RWPE2 (cell line): ENCODE data around the gene SUPT6H.
A peak's percentile ranks its signal among the peaks of the same experiment; 100 is the strongest.

Source experiments
- ATAC-seq: fragments of 200-7000 bp; cut with Tn5 transposase; 3 replicates; pipeline ENCODE4 v1.9.1; 2021; ENCODE audit warnings: low read depth
- DNase-seq: peaks from one replicate; pipeline ENCODE4 v3.0.0-alpha.2; 2020; ENCODE audit warnings: low spot score
- H3K27ac ChIP-seq: fragments of 450-650 bp; 2 replicates; pipeline ENCODE4 v1.5.1; 2017; ENCODE audit warnings: mild to moderate bottlenecking; ENCODE audit not compliant: poor library complexity, severe bottlenecking
- H3K27me3 ChIP-seq: fragments of 250-450 bp; sonication (Bioruptor Pico); 2 replicates; pipeline ENCODE4 v1.5.1; 2021; ENCODE audit warnings: mild to moderate bottlenecking, moderate library complexity; ENCODE audit not compliant: insufficient read depth, poor library complexity, severe bottlenecking
- H3K36me3 ChIP-seq: fragments of 250-450 bp; sonication (Bioruptor Pico); 2 replicates; pipeline ENCODE4 v1.5.1; 2020; ENCODE audit warnings: low read depth, mild to moderate bottlenecking, moderate library complexity
- H3K4me1 ChIP-seq: fragments of 250-450 bp; sonication (Bioruptor Pico); 2 replicates; pipeline ENCODE4 v1.5.1; 2021; ENCODE audit warnings: mild to moderate bottlenecking, moderate library complexity; ENCODE audit not compliant: insufficient read depth, poor library complexity, severe bottlenecking
- H3K4me3 ChIP-seq: fragments of 250-450 bp; sonication (Bioruptor Pico); 2 replicates; pipeline ENCODE4 v1.5.1; 2021; ENCODE audit warnings: mild to moderate bottlenecking, moderate library complexity; ENCODE audit not compliant: severe bottlenecking
- H3K9me3 ChIP-seq: fragments of 250-450 bp; sonication (Bioruptor Pico); 2 replicates; pipeline ENCODE4 v1.5.1; 2021; ENCODE audit warnings: mild to moderate bottlenecking, moderate library complexity; ENCODE audit not compliant: severe bottlenecking
- TF ChIP-seq, protein P1 (sequence below): fragments of 450-650 bp; IDR thresholded peaks from one replicate; pipeline ENCODE4 v1.5.1; 2017; ENCODE audit warnings: mild to moderate bottlenecking, moderate library complexity; ENCODE audit not compliant: poor library complexity, severe bottlenecking

Gene SUPT6H

DNA sequence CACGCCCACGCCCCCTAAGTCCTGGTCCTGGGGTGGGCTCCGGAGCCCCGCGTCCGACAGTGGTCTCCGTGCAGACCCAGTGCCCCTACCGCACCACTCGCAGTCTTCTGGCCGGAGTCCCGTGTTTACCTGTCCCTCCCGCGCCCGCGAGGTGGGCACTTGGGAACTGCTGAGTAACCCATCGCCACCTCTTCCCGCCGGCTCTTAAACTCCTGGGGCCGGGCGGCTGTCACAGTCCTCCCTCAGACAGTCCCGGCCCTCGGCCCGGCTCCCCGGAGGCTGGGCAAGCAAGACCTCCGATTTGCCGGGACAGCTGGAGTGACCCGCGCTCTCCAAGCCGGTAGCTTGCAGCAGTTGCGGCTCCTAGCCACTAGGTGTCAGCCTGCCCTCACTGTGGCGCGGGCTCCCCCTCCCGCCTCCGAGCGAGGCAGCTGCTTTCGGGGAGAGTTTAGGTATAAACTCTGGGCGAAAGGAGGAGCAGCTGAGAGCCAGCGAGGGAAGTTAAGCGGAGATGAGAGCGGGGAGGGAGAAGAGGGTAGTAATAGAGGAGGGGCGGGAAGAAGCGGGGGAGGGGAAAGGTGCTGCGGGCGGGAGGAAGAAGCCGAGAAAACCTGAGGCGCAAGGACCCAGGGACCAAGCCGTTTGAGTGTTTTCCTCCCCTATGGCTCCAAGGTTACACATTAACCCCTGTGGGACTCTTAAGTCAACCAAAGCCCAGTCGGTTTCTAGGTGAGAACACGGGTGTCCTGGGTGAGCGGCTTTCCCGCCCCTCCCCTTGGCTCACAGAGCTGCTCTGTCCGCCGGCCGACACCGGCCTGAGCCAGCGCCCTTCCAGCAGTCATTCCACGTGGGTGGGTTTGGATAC, 64.9 kb downstream of the SUPT6H start:
- DNase-seq (peak; percentile 91), ATAC-seq (peak; percentile 45)
- Histone ChIP-seq H3K27ac (peak overlapping the region; percentile 92), H3K36me3 (peaks cover 33% of the 10 kb centered on the region), H3K9me3 (no peaks in the 10 kb centered on the region), H3K27me3 (no peaks in the 10 kb centered on the region), H3K4me1 (peaks cover 24% of the 10 kb centered on the region), H3K4me3 (peak overlapping the region; percentile 47)
- TF ChIP-seq, protein P1, sequence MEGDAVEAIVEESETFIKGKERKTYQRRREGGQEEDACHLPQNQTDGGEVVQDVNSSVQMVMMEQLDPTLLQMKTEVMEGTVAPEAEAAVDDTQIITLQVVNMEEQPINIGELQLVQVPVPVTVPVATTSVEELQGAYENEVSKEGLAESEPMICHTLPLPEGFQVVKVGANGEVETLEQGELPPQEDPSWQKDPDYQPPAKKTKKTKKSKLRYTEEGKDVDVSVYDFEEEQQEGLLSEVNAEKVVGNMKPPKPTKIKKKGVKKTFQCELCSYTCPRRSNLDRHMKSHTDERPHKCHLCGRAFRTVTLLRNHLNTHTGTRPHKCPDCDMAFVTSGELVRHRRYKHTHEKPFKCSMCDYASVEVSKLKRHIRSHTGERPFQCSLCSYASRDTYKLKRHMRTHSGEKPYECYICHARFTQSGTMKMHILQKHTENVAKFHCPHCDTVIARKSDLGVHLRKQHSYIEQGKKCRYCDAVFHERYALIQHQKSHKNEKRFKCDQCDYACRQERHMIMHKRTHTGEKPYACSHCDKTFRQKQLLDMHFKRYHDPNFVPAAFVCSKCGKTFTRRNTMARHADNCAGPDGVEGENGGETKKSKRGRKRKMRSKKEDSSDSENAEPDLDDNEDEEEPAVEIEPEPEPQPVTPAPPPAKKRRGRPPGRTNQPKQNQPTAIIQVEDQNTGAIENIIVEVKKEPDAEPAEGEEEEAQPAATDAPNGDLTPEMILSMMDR, result peak; percentile 99

GRCh38 chr17:28728364-28729200, 66.6 kb downstream of the SUPT6H start, which contains the start of gene NEK8:
NEK8 (plus strand) TSS chr17:28728788; CDS start chr17:28728814, 26 bp downstream.
- DNase-seq, result peak; percentile 93
- H3K27ac ChIP-seq, result peak within 1 kb of the TSS; percentile 92
- TF ChIP-seq, protein P1, result no peak
- H3K36me3 ChIP-seq, result peaks cover 16% of the 10 kb centered on the region
- peak within 1 kb of the TSS; percentile 47 for H3K4me3 ChIP-seq
- no peaks in the 10 kb centered on the region for H3K9me3 ChIP-seq
- peaks cover 16% of the 10 kb centered on the region for H3K4me1 ChIP-seq
- no peaks in the 10 kb centered on the region for H3K27me3 ChIP-seq
- ATAC-seq, result peak; percentile 10

GRCh38 chr17:28729950-28730330, 67.9 kb downstream of the SUPT6H start:
- DNase-seq (no peak), ATAC-seq (no peak)
- H3K4me3 ChIP-seq, result no peak overlapping the region
- H3K27me3 ChIP-seq, result no peaks in the 10 kb centered on the region
- no peaks in the 10 kb centered on the region for H3K9me3 ChIP-seq
- peak overlapping the region; percentile 92 for H3K27ac ChIP-seq
- TF ChIP-seq, protein P1, result no peak
- peaks cover 2% of the 10 kb centered on the region for H3K36me3 ChIP-seq
- H3K4me1 ChIP-seq, result peaks cover 8% of the 10 kb centered on the region

- H3K4me3 ChIP-seq, result no peak overlapping the region
- no peak for ATAC-seq
- TF ChIP-seq, protein P1, result no peak
- H3K27me3 ChIP-seq, result no peaks in the 10 kb centered on the region
- H3K36me3 ChIP-seq, result no peaks in the 10 kb centered on the region
- H3K9me3 ChIP-seq, result no peaks in the 10 kb centered on the region
- H3K27ac ChIP-seq, result no peak overlapping the region
- no peak for DNase-seq
- peaks cover 3% of the 10 kb centered on the region for H3K4me1 ChIP-seq
Observed at GRCh38 chr17:28733346-28733745, 71.3 kb downstream of the SUPT6H start.
